Upper lobe of right lung (tissue), 1 donor: ENCODE data around the gene MUC21. TPM values are rescaled to one million over a fixed set of nuclear protein-coding genes. Genes with fewer than 3 reads are reported as not detected.
A peak's percentile ranks its signal among the peaks of the same experiment; 100 is the strongest.

Experiments
- ATAC-seq: fragments of 200-7000 bp; cut with Tn5 transposase; one replicate; pipeline ENCODE4 v1.9.1; 2020; ENCODE audit warnings: mild to moderate bottlenecking, moderate library complexity
- DNase-seq: peaks from one replicate; pipeline ENCODE4 v3.0.0-alpha.2; 2020
- H3K27ac ChIP-seq: fragments of 200-600 bp; one replicate; pipeline ENCODE4 v1.8.0; 2022
- H3K27me3 ChIP-seq: fragments of 200-600 bp; one replicate; pipeline ENCODE4 v1.8.0; 2022; ENCODE audit warnings: mild to moderate bottlenecking
- H3K36me3 ChIP-seq: fragments of 200-600 bp; one replicate; pipeline ENCODE4 v1.8.0; 2022
- H3K4me1 ChIP-seq: fragments of 200-600 bp; one replicate; pipeline ENCODE4 v1.8.0; 2022
- H3K4me3 ChIP-seq: fragments of 200-600 bp; one replicate; pipeline ENCODE4 v1.8.0; 2022; ENCODE audit warnings: mild to moderate bottlenecking
- H3K9me3 ChIP-seq: fragments of 200-600 bp; one replicate; pipeline ENCODE4 v1.8.0; 2022
- CTCF ChIP-seq: fragments of 200-600 bp; IDR thresholded peaks from one replicate; pipeline ENCODE4 v1.8.0; 2022; ENCODE audit warnings: antibody characterized with exemption
- intact Hi-C: fragments of 100-400 bp; cut with DNase I; formaldehyde crosslinking; loops from one replicate; pipeline ENCODE4 v1.11.0; 2022
- total RNA-seq: library from RNA; stranded (reverse); fragmentation: NEBNext Ultra II Directional; extraction: Animal tissue kit (Norgen Biotek cat#: 25700); gene quantifications from one replicate; pipeline ENCODE4 v1.2.1, GENCODE V29; 2021
- donor health status: DM: no; HTN: yes; CAD: no; lungs with severe emphysema.

The MUC21 gene
- total RNA-seq, 1 donor from 2014 or later, result 1.1 TPM

DNA sequence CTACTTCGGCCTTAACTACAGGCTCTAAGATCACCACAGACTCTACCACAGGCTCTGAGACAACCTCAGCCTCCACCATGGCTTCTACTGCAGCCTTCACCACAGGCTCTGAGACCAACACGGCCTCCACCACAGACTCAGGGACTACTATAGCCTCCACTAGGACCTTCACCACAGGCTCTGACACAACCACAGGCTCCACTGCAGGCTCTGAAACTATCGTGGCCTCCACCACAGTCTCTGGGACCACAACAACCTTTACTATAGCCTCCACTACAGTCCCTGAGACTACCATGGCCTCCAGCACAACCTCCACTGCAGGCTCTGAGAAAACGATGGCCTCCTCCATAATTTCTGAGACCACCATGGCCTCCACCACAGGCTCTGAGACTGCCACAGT is 42.1 kb downstream of the MUC21 start:
- Histone ChIP-seq H3K9me3 (no peaks in the 10 kb centered on the region), H3K27me3 (no peaks in the 10 kb centered on the region), H3K27ac (no peak overlapping the region), H3K36me3 (no peaks in the 10 kb centered on the region), H3K4me3 (no peak overlapping the region), H3K4me1 (no peaks in the 10 kb centered on the region)
- DNase-seq (no peak), ATAC-seq (no peak)
- no peak for TF ChIP-seq CTCF
- intact Hi-C loops, result no loop called here

GRCh38 chr6:31031095-31031494 is 47.6 kb downstream of the MUC21 start:
- ATAC-seq (peak; percentile 23), DNase-seq (no peak)
- TF ChIP-seq CTCF, result no peak
- Histone ChIP-seq H3K4me1 (no peaks in the 10 kb centered on the region), H3K36me3 (no peaks in the 10 kb centered on the region), H3K27me3 (no peaks in the 10 kb centered on the region), H3K4me3 (no peak overlapping the region), H3K9me3 (no peaks in the 10 kb centered on the region), H3K27ac (no peak overlapping the region)
- intact Hi-C loops, result no loop called here

DNA sequence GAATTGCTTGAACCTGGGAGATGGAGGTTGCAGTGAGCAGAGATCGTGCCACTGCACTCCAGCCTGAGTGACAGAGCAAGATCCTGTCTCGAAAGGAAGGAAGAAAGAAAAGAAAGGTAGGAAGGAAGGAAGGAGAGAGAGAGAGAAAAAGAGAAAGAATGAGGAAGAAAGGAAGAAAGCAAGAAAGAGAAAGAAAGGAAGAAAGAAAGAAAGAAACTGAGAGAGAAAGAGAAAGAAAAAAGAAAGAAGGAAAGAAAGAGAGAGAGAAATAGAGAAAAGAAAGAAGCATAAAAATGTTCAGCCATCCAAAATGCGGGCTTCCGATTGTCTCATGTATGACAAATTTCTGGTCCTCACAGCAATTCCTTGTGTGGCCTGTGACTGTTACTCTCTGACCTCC is 49.6 kb downstream of the MUC21 start:
- no peak for ATAC-seq
- intact Hi-C loops, result no loop called here
- no peaks in the 10 kb centered on the region for H3K36me3 ChIP-seq
- H3K4me1 ChIP-seq, result no peaks in the 10 kb centered on the region
- TF ChIP-seq CTCF, result no peak
- H3K4me3 ChIP-seq, result no peak overlapping the region
- no peaks in the 10 kb centered on the region for H3K9me3 ChIP-seq
- DNase-seq, result no peak
- no peak overlapping the region for H3K27ac ChIP-seq
- H3K27me3 ChIP-seq, result no peaks in the 10 kb centered on the region

DNA sequence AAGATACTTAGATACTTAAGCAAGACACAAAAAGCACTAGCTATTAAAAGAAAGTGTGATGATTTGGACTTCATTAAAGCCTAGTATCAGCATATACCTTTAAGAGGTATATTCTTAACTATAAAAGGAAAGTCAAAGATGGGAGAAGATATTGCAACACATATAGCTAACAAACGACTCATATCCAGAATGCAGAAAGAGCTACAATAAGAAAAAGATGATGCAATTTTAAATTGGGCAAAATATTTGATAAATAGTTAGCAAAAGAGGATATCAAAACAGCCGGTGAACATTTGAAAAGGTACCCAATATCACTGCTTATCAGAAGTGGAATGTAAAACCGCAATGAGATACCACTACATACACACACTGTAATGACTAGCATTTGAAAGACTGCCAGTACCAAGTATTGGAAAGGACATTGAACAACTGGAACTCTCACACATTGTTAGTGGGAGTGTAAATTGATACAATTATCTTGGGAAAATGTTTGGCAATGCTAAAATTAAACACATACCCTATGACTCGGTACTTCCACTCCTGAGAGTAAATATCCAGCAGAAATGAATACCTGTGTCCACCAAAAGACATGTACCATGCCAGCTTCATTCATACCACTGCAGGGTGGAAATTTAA is 52.5 kb downstream of the MUC21 start:
- TF ChIP-seq CTCF, result no peak
- DNase-seq (no peak), ATAC-seq (no peak)
- H3K27me3 ChIP-seq, result no peaks in the 10 kb centered on the region
- no peaks in the 10 kb centered on the region for H3K4me1 ChIP-seq
- intact Hi-C loops, result no loop called here
- no peak overlapping the region for H3K27ac ChIP-seq
- no peak overlapping the region for H3K4me3 ChIP-seq
- no peaks in the 10 kb centered on the region for H3K9me3 ChIP-seq
- H3K36me3 ChIP-seq, result no peaks in the 10 kb centered on the region

DNA sequence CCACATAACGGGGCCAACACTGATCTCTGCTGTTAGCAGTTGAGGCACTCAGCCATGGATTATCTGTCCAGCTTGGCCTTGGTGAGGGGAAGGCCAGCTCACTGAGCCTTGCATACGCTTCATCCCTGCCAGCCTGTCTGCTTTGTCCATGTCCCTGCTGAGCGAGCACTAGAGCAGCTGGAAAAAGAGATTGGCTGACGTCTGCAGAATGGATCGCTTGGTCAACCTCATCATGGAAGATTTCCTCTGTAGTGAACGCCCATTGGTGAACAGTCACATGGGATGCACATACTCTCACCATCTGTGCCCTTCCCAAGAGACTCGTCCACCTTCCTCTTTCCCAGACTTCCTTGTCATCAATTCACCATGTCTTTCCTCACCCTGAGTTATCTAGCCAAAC is 53.7 kb downstream of the MUC21 start:
- TF ChIP-seq CTCF, result no peak
- Histone ChIP-seq H3K4me3 (no peak overlapping the region), H3K36me3 (no peaks in the 10 kb centered on the region), H3K9me3 (no peaks in the 10 kb centered on the region), H3K4me1 (no peaks in the 10 kb centered on the region), H3K27ac (no peak overlapping the region), H3K27me3 (no peaks in the 10 kb centered on the region)
- DNase-seq (no peak), ATAC-seq (no peak)
- intact Hi-C loops, result no loop called here

DNA sequence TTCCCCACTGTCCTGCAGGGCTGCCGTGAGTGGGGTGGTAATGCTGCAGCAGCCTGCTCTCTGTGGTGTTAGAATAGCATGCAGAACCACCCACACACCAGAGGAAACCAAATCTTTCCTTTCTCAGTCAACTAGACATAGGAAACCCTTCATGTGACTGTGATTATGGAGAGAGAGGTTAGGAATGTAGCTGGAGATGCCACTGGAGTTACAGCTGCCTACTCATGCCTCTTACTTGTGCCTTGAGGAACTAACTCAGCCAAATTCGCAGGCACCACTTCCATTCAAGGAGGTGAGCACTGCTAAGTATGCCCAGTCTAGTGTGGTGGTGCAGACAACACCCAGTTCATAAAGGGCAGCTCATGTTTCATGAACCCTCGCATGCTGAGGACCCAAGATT is 54.2 kb downstream of the MUC21 start:
- intact Hi-C loops, result no loop called here
- H3K4me1 ChIP-seq, result no peaks in the 10 kb centered on the region
- no peaks in the 10 kb centered on the region for H3K9me3 ChIP-seq
- no peak overlapping the region for H3K27ac ChIP-seq
- no peaks in the 10 kb centered on the region for H3K36me3 ChIP-seq
- no peaks in the 10 kb centered on the region for H3K27me3 ChIP-seq
- ATAC-seq, result peak; percentile 73
- DNase-seq, result no peak
- TF ChIP-seq CTCF, result no peak
- H3K4me3 ChIP-seq, result no peak overlapping the region
